ENCODE measurements around the gene AOC2. TPM values are rescaled to one million over a fixed set of nuclear protein-coding genes. Genes with fewer than 3 reads are reported as not detected.
"Not testable (repeated sequence)": the region's sequence is repeated elsewhere in the genome, so short reads cannot be mapped to it uniquely, and the experiment has no call there.

AOC2 gene
- total RNA-seq, 1 donor from 2014 or later: 10.5 TPM

DNA sequence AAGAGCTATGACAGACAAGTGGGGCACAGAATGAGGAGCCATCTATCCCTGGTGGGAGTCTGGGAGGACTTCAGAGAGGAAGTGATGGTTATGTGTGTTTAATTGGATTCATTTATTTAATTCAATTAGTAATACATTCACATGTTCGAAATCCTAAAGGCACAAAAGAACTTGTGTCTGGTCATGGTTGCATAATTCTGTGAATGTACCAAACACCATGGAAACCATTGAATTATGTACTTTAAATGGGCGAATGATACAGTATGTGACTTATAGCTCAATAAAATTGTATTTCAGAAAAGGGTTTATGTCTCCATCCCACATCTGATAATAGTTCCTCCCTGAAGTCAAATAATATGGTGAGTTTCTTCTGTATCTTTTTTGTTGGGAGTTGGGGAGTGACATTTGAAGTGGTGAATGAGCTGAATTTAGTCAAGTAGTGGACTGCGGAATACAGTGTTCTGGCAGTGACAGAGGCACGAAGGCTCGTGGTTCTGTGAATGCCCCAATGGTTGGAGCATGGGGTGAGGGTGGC is 36.5 kb downstream of the AOC2 start:
- DNase-seq (ENCODE audit: low spot score): no peak

- DNase-seq (ENCODE audit: low spot score): not testable (repeated sequence)
Observed at GRCh38 chr17:42881706-42882105, 37.3 kb downstream of the AOC2 start.

DNA sequence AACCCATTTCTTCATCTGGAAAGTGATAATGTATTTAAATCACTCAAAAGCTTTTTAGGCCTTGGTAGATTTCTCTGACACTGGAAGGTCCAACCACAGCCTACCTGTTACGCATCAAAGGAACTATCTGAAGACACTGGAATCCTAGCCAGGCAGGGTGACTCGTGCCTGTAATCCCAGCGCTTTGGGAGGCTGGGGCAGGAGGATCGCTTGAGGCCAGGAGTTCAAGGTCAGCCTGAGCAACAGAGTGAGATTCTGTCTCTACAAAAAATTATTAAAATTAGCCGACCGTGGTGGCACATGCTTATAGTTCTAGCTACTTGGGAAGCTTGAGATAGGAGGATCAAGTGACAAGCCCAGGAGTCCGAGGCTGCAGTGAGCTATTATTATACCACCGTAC is 37.8 kb downstream of the AOC2 start:
- no peak for DNase-seq (ENCODE audit: low spot score)

- DNase-seq (ENCODE audit: low spot score): no peak
Observed at GRCh38 chr17:42883802-42884558, 39.6 kb downstream of the AOC2 start.

DNA sequence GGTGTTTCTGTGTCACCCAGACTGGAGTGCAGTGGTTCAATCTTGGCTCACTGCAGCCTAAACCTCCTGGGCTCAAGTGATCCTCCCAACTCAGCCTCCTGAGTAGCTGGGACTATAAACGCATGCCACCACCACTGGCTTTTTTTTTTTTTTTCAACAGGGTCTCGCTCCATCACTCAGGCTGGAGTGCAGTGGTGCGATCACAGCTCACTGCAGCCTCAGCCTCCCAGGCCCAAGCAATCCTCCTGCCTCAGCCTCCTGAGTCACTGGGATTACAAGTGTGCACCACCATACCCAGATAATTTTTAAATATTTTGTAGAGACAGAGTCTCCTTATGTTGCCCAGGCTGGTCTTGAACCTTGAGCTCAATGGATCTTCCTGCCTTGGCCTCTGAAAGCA is 41.4 kb downstream of the AOC2 start:
- DNase-seq (ENCODE audit: low spot score): not testable (repeated sequence)

DNA sequence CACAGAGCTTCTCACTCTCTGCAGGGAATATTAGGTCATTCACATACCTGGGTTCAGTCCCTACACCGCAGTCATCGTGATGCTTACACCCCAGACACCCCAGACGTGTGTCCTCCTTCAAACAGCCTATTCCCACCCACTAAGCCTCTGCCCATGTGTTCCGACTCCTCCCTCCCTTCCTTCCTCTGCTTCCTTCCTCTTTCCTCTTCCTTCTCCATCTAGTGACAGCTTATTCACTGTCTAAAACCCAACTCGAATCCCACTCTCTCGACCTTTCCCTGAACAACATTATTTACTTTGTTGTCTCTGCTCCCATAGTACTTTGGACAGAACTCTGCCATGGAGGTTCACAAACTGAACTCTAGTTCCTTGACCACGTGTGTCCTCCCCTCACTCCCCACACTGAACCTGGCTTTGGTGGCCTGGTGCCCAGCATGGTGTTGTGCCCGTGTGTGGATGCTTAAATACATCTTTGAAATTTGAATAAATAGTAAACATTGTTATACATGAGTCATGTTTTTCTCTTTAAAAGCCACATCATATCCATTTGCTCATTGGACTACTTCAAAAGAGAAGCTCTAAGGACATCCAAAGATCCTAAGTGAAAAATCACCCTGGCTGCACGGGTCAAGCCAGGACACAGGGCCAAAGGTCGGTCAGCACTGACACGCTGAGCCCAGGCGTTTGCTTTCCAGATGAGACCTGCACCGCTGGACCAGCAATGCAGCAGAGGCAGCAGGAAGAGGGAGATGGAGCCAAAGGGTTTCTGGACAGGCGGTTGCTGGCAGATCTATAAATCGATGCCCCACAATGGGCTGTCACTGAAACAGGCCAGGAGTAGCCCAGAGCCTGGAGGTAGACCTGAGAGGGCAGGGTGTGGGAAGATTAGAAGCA is 42.1 kb downstream of the AOC2 start:
- DNase-seq (ENCODE audit: low spot score): no peak

DNA sequence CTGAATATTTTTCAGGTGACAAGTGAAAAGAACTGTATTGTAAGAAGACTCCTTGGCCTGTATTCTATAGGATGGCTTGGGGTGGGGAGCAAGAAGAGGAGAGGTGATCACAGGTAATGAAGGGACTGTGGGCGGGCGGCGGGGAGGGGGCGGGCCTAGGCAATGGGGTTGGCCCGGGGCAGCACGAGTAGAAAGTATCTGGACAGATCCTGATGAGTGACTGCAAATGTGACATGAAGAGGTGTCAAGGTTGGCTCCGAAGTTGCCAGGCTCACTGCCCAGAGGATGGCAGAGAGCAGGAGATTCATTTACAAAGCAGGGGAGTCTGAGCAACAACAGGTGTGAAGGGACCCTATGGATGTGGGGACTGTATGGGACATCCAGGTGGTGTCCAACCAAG is 45.4 kb downstream of the AOC2 start:
- DNase-seq (ENCODE audit: low spot score): no peak

DNA sequence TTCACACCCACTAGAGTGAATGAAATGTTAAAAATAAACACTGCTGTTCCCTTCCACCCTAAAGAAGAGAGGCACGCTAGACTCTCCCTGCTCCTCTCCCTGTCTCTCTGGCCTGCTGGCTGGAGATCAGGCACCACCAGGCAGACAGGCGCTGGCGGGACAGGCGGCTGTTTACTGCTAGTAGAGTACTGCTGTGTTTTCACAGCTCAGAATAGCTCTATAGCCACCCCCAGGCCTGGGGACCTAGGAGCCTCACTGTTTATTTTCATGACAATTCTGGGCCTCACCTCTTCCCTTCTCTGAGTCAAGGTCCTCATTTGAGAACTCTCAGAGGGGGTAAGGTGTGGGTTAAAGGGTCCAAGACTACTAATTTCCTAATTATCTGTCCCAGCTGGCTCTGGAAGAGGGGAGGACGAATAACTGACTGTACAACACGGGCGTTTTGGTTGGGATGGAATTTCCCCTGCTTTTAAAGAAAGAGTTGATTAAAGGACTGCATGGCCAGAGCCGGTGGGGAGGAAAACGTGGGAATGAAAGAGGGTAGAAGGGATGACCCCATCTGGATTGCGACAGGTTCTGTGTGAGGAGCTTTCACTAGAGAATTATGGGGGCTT is 47.3 kb downstream of the AOC2 start:
- no peak for DNase-seq (ENCODE audit: low spot score)

DNA sequence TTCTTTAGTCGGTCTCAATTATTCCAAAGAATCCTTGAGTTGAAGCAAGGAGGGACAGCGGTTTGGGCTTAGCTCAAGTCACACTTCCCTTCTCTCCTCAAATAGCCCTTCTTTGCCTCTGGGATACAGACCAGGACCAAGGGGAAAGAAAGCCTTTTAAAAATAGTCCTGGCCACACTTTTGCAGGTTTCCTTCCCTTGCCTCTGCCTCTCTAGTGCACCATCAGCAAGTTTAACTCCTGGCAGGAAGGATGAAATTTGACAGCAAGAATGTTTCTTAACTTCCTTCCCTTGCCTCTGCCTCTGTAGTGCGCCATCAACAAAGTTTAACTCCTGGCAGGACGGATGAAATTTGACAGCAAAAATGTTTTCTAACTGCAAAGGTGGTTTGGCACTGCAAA is 49.0 kb downstream of the AOC2 start:
- no peak for DNase-seq (ENCODE audit: low spot score)

DNA sequence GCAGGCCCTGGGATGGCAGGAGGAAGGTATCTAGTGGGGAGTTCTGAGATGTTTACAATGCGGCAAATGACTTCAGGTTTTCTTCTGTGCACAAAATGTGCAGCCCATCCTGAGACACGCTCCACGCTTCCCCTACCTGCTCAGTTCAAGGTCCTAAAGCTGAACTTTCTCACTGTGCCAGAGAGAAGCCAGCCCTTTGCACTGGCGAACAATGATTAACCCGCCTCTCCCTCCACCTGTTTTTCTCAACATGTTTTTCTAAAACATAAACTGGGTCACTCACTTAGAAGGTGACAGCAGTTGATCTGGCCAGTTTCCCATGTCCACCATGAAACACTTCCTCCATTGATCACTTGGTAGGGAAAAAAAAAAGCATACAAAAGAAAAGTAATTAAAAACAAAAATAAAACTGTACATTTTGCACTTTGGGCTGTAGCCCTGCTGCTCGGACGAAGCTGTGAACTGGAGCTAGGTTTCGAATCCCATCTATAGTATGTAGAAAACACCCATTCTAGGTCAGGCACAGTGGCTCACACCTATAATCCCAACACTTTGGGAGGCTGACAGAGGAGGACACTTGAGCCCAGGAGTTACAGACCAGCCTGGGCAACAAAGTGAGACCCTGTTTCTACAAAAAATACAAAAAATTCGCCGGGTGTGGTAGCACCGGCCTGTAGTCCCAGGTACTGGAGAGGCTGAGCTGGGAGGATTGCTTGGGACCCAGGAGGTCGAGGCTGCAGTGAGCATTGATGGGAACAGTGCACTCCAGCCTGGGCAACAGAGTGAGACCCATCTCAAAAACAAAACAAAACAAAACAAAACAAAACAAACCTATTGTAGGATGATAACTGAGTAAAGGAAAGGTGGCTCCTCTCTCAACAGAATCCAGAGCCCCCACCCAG is 50.2 kb downstream of the AOC2 start:
- no peak for DNase-seq (ENCODE audit: low spot score)

DNA sequence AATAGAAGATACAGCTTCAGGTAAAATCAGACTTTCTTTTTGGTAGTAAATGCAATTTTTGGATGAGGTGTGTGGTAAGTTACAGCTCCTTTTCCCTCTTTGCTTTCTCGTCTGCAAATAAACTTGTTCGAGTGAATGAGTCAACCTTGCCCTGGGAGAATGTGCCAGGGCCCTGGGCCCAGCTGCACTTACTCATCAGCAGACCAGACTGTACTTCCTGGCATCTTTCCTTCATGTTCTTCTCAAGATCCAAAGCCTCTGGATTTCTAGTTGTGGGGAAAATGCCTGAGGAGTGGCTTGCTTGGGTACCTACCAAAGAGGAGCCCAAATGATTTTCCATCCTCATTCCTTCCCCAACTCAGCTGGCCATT is 50.8 kb downstream of the AOC2 start:
- DNase-seq (ENCODE audit: low spot score): no peak

GRCh38 chr17:42898147-42898811 is 53.9 kb downstream of the AOC2 start:
- no peak for DNase-seq (ENCODE audit: low spot score)

- not testable (repeated sequence) for DNase-seq (ENCODE audit: low spot score)
Observed at GRCh38 chr17:42899981-42900380, 55.6 kb downstream of the AOC2 start.

Small RNA genes within 50 kb of the gene (microRNA-seq; reads per million reads assigned to microRNA genes)
- gene MIR6781 (ENCODE audit: borderline number of aligned reads): not detected

Other genes starting within 250 kb of the AOC2 start
- gene RETREG3, start 235.2 kb upstream of the AOC2 start, total RNA-seq: 63.9 TPM
- 45.2 TPM for gene TUBG1, start 234.9 kb upstream of the AOC2 start, total RNA-seq
- gene TUBG2, start 185.3 kb upstream of the AOC2 start, total RNA-seq: 17.6 TPM
- gene PLEKHH3, start 167.6 kb upstream of the AOC2 start, total RNA-seq: 16.8 TPM
- gene CCR10, start 162.7 kb upstream of the AOC2 start, total RNA-seq: 1.2 TPM
- 3.7 TPM for gene CNTNAP1, start 162.0 kb upstream of the AOC2 start, total RNA-seq
- 50.5 TPM for gene EZH1, start 99.5 kb upstream of the AOC2 start, total RNA-seq
- gene RAMP2, start 83.4 kb upstream of the AOC2 start, total RNA-seq: 58.2 TPM
- 41.1 TPM for gene VPS25, start 71.1 kb upstream of the AOC2 start, total RNA-seq
- not detected for gene WNK4, start 64.0 kb upstream of the AOC2 start, total RNA-seq
- 56.7 TPM for gene COA3, start 45.9 kb upstream of the AOC2 start, total RNA-seq
- not detected for gene CNTD1, start 45.7 kb upstream of the AOC2 start, total RNA-seq
- gene BECN1, start 20.3 kb upstream of the AOC2 start, total RNA-seq: 82.0 TPM
- 144 TPM for gene PSME3, start 11.2 kb upstream of the AOC2 start, total RNA-seq
- gene AOC3, start 6.6 kb downstream of the AOC2 start, total RNA-seq: 528 TPM
- not detected for gene G6PC1, start 56.2 kb downstream of the AOC2 start, total RNA-seq
- gene AARSD1, start 119.9 kb downstream of the AOC2 start, total RNA-seq: 39.2 TPM
- gene PTGES3L, start 135.5 kb downstream of the AOC2 start, total RNA-seq: not detected
- gene RUNDC1, start 136.0 kb downstream of the AOC2 start, total RNA-seq: 10.6 TPM
- gene RPL27, start 153.8 kb downstream of the AOC2 start, total RNA-seq: 838 TPM
- gene IFI35, start 162.2 kb downstream of the AOC2 start, total RNA-seq: 33.5 TPM
- 315 TPM for gene VAT1, start 177.8 kb downstream of the AOC2 start, total RNA-seq
- 0.45 TPM for gene RND2, start 180.7 kb downstream of the AOC2 start, total RNA-seq